ENCODE measurements around the gene NLRP1.

The NLRP1 gene

DNA sequence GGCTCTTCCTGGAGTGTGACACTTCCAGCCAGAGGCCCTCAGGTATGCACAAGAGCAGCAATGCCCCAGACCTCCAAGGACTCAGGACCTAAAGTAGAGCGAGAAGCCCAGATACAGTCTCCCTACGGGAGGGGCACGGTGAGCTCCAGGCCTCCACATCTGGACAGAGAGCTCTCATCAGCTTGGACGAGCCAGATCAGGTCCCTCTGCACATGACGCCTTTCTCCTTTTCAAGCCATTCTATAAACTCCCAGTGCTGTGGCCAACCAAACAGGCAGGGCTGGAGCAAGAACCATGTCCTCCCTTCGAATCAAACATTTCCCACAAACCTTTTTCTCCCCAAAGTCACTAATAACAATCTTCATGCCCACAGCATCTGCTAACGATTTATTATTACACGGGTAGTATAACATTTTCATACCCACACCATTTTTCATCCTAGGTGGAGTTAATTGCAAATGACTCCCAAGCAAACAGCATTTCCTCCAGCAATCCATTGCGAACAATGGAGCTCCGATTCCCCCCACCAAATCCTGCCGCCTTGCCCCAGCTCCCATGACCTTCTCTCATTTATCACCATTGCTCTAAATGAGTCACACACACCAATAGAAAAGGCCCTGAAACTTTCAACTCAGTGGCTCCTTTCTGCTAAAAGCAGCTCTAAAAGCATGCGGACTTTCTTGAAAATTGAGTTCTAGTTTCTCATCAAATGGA, 24.2 kb upstream of the NLRP1 start:
- no peak overlapping the region for H3K4me3 ChIP-seq (ENCODE audit: control insufficient read depth, low read depth, low read length)
- TF ChIP-seq, protein P1, sequence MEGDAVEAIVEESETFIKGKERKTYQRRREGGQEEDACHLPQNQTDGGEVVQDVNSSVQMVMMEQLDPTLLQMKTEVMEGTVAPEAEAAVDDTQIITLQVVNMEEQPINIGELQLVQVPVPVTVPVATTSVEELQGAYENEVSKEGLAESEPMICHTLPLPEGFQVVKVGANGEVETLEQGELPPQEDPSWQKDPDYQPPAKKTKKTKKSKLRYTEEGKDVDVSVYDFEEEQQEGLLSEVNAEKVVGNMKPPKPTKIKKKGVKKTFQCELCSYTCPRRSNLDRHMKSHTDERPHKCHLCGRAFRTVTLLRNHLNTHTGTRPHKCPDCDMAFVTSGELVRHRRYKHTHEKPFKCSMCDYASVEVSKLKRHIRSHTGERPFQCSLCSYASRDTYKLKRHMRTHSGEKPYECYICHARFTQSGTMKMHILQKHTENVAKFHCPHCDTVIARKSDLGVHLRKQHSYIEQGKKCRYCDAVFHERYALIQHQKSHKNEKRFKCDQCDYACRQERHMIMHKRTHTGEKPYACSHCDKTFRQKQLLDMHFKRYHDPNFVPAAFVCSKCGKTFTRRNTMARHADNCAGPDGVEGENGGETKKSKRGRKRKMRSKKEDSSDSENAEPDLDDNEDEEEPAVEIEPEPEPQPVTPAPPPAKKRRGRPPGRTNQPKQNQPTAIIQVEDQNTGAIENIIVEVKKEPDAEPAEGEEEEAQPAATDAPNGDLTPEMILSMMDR (IDR thresholded peaks at IDR 0.05; ENCODE audit: control insufficient read depth, insufficient read depth, low read depth, low read length, missing control alignments) = no peak
- no peak for DNase-seq (ENCODE audit: low read depth)

DNA sequence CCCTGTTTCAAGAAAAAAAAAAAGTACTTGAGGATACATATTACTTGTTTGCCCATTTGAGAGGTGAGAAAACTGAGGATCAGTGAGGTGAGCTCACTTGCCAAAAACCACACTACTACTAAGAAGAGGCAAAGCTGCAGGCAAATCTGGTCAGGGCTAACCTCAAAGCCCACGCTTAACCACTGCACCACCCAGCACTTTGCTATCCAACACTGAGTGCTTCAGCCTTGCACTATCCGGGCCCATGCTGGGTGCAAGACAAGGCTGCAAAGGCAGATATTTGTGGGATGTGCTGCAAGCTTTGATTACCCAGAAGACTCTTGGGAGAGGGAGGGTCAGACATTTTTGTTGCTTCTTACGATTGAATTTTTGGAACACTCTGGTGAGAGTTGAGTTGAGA, 23.6 kb upstream of the NLRP1 start:
- no peak overlapping the region for H3K4me3 ChIP-seq (ENCODE audit: control insufficient read depth, low read depth, low read length)
- TF ChIP-seq, protein P1 (IDR thresholded peaks at IDR 0.05; ENCODE audit: control insufficient read depth, insufficient read depth, low read depth, low read length, missing control alignments) = no peak
- DNase-seq (ENCODE audit: low read depth) = no peak

GRCh38 chr17:5605452-5605851, 21.1 kb upstream of the NLRP1 start:
- TF ChIP-seq, protein P1 (IDR thresholded peaks at IDR 0.05; ENCODE audit: control insufficient read depth, insufficient read depth, low read depth, low read length, missing control alignments) = no peak
- DNase-seq (ENCODE audit: low read depth) = no peak
- no peak overlapping the region for H3K4me3 ChIP-seq (ENCODE audit: control insufficient read depth, low read depth, low read length)

- no peak overlapping the region for H3K4me3 ChIP-seq (ENCODE audit: control insufficient read depth, low read depth, low read length)
- TF ChIP-seq, protein P1 (IDR thresholded peaks at IDR 0.05; ENCODE audit: control insufficient read depth, insufficient read depth, low read depth, low read length, missing control alignments) = no peak
- no peak for DNase-seq (ENCODE audit: low read depth)
Observed at GRCh38 chr17:5600041-5600440, 15.7 kb upstream of the NLRP1 start.

GRCh38 chr17:5598457-5598856, 14.1 kb upstream of the NLRP1 start:
- H3K4me3 ChIP-seq (ENCODE audit: control insufficient read depth, low read depth, low read length) = no peak overlapping the region
- no peak for DNase-seq (ENCODE audit: low read depth)
- TF ChIP-seq, protein P1 (IDR thresholded peaks at IDR 0.05; ENCODE audit: control insufficient read depth, insufficient read depth, low read depth, low read length, missing control alignments) = no peak

GRCh38 chr17:5596421-5596820, 12.1 kb upstream of the NLRP1 start:
- DNase-seq (ENCODE audit: low read depth) = no peak
- TF ChIP-seq, protein P1 (IDR thresholded peaks at IDR 0.05; ENCODE audit: control insufficient read depth, insufficient read depth, low read depth, low read length, missing control alignments) = no peak
- H3K4me3 ChIP-seq (ENCODE audit: control insufficient read depth, low read depth, low read length) = no peak overlapping the region

Data from AG09309 (cell line).